DOHH2 (cell line): ENCODE measurements around the gene GLDC.

Source experiments
- CTCF ChIP-seq: fragments of 200-600 bp; sonication (generic); IDR thresholded peaks from one replicate; pipeline ENCODE4 v1.5.1; 2014; ENCODE audit warnings: antibody characterized with exemption, mild to moderate bottlenecking, low read depth, low read length; ENCODE audit not compliant: poor library complexity, severe bottlenecking
- EZH2phosphoT487 ChIP-seq: fragments of 200-600 bp; sonication (generic); IDR thresholded peaks from 2 replicates; pipeline ENCODE4 v1.6.1; 2017; ENCODE audit warnings: borderline replicate concordance, mild to moderate bottlenecking, antibody characterized with exemption, low read length, moderate library complexity, mixed read lengths

- TF ChIP-seq CTCF, result no peak
- TF ChIP-seq EZH2phosphoT487, result no peak
These were observed 24.4 kb upstream of the GLDC start for GRCh38 chr9:6669881-6670280.
